Cardiac septum (tissue), 1 donor: ENCODE measurements around the gene OSBPL2. TPM values are rescaled to one million over a fixed set of nuclear protein-coding genes. Genes with fewer than 3 reads are reported as not detected.
A peak's percentile ranks its signal among the peaks of the same experiment; 100 is the strongest.

ENCODE experiments used
- DNase-seq: peaks from one replicate; pipeline ENCODE4 v3.0.0-alpha.2; 2020; ENCODE audit warnings: low spot score
- intact Hi-C: fragments of 100-400 bp; cut with DNase I; formaldehyde crosslinking; loops from one replicate; pipeline ENCODE4 v1.14.0; 2022
- total RNA-seq: library from RNA; stranded (reverse); fragmentation: NEBNext Ultra II Directional; extraction: Animal tissue kit (Norgen Biotek cat#: 25700); gene quantifications from one replicate; pipeline ENCODE4 v1.2.1, GENCODE V29; 2021
- donor health status: DM: no; HTN: no; CAD: no.

The OSBPL2 gene
- total RNA-seq, 1 donor from 2014 or later, result 55.1 TPM

GRCh38 chr20:62274332-62274950 is 36.1 kb downstream of the OSBPL2 start:
- intact Hi-C loops, result no loop called here
- DNase-seq, result no peak

GRCh38 chr20:62275219-62275618 is 36.9 kb downstream of the OSBPL2 start:
- intact Hi-C loops, result no loop called here

GRCh38 chr20:62276439-62276838 is 38.1 kb downstream of the OSBPL2 start:
- DNase-seq, result no peak
- intact Hi-C loops, result no loop called here

More at GRCh38 chr20:62275219-62275618, 36.9 kb downstream of the OSBPL2 start:
- DNase-seq, result no peak

- intact Hi-C loops, result no loop called here
- DNase-seq, result no peak
Measured at GRCh38 chr20:62277253-62277652, 38.9 kb downstream of the OSBPL2 start.

GRCh38 chr20:62280303-62280702 is 42.0 kb downstream of the OSBPL2 start:
- DNase-seq, result no peak
- intact Hi-C loops, result no loop called here

- intact Hi-C loops, result no loop called here
- DNase-seq, result no peak
Measured at GRCh38 chr20:62281161-62281933, 43.0 kb downstream of the OSBPL2 start.

- intact Hi-C loops, result no loop called here
- DNase-seq, result no peak
Measured at GRCh38 chr20:62282103-62282502, 43.8 kb downstream of the OSBPL2 start.

GRCh38 chr20:62282877-62283503 is 44.7 kb downstream of the OSBPL2 start:
- peak; percentile 84 for DNase-seq

GRCh38 chr20:62284448-62284847 is 46.1 kb downstream of the OSBPL2 start:
- intact Hi-C loops, result no loop called here
- no peak for DNase-seq

More at GRCh38 chr20:62282877-62283503, 44.7 kb downstream of the OSBPL2 start:
- intact Hi-C loops, result no loop called here

- DNase-seq, result no peak
- intact Hi-C loops, result no loop called here
Measured at GRCh38 chr20:62285151-62285550, 46.8 kb downstream of the OSBPL2 start.

GRCh38 chr20:62285722-62286121 is 47.4 kb downstream of the OSBPL2 start:
- DNase-seq, result no peak
- intact Hi-C loops, result no loop called here

GRCh38 chr20:62286493-62287064 is 48.3 kb downstream of the OSBPL2 start:
- intact Hi-C loops, result no loop called here
- DNase-seq, result no peak

GRCh38 chr20:62287129-62287528 is 48.8 kb downstream of the OSBPL2 start:
- intact Hi-C loops, result no loop called here
- DNase-seq, result no peak

GRCh38 chr20:62287759-62288534 is 49.6 kb downstream of the OSBPL2 start:
- no peak for DNase-seq
- intact Hi-C loops, result no loop called here

GRCh38 chr20:62288535-62289105 is 50.3 kb downstream of the OSBPL2 start:
- intact Hi-C loops, result no loop called here

GRCh38 chr20:62289131-62289530 is 50.8 kb downstream of the OSBPL2 start:
- intact Hi-C loops, result no loop called here
- no peak for DNase-seq

More at GRCh38 chr20:62288535-62289105, 50.3 kb downstream of the OSBPL2 start:
- no peak for DNase-seq

- DNase-seq, result no peak
- intact Hi-C loops, result no loop called here
Measured at GRCh38 chr20:62289898-62290297, 51.6 kb downstream of the OSBPL2 start.

GRCh38 chr20:62291251-62292066 is 53.1 kb downstream of the OSBPL2 start:
- intact Hi-C loops, result no loop called here
- DNase-seq, result no peak
